A549 (cell line): ENCODE data around the gene CHID1. TPM values are rescaled to one million over a fixed set of nuclear protein-coding genes. Genes with fewer than 3 reads are reported as not detected.

Experiments
- ATAC-seq, 2 experiments: fragments of 200-7000 bp in 1 of 2; fragments of >200 bp in 1 of 2; cut with Nextera tagmentation in 1 of 2; cut with Tn5 transposase in 1 of 2; 3 replicates each; pipeline versions ENCODE4 v1.8.0 to v1.9.1; 2018 to 2020; ENCODE audit warnings: mild to moderate bottlenecking in 1 of 2, moderate library complexity in 1 of 2
- CTCF ChIA-PET: fragments of 300-600 bp; sonication (Branson Sonifier 250); formaldehyde crosslinking; extraction: SDS; loops from one replicate; lab custom pipeline; 2021; ENCODE audit warnings: antibody characterized with exemption, inconsistent platforms; lab: Yijun Ruan, JAX
- POLR2A ChIA-PET: fragments of 350-600 bp; formaldehyde crosslinking; extraction: SDS; loops from one replicate; lab custom pipeline; 2021; ENCODE audit warnings: antibody characterized with exemption, inconsistent platforms; lab: Yijun Ruan, JAX
- DNase-seq, 2 experiments: peaks; one replicate each; pipeline versions ENCODE4 v3.0.0 to v3.0.0-alpha.2; 2011 to 2016; ENCODE audit warnings: low read depth in 1 of 2, low spot score in 1 of 2
- FAIRE-seq: peaks from 2 replicates; lab custom pipeline; 2011; peaks lifted over from hg19 to GRCh38; lab: Jason Lieb, UNC
- H3K27ac ChIP-seq, 2 experiments: fragments of >200 bp; sonication (Bioruptor Twin); formaldehyde crosslinking; 3 replicates each; pipeline ENCODE4 v1.5.1; 2016 to 2017
- H3K4me1 ChIP-seq: fragments of >200 bp; sonication (Bioruptor Twin); formaldehyde crosslinking; 3 replicates; pipeline ENCODE4 v1.6.1; 2016
- H3K4me2 ChIP-seq: fragments of >200 bp; sonication (Bioruptor Twin); formaldehyde crosslinking; 3 replicates; pipeline ENCODE4 v1.6.1; 2016
- H3K4me3 ChIP-seq: fragments of >200 bp; sonication (Bioruptor Twin); formaldehyde crosslinking; 3 replicates; pipeline ENCODE4 v1.5.1; 2016
- H3K9me3 ChIP-seq: fragments of >200 bp; sonication (Bioruptor Twin); formaldehyde crosslinking; 3 replicates; pipeline ENCODE4 v1.6.1; 2016
- BCL3 ChIP-seq: fragments of >200 bp; sonication (Bioruptor Twin); formaldehyde crosslinking; IDR thresholded peaks from 3 replicates; pipeline ENCODE4 v1.6.1; 2016
- CHD2 ChIP-seq: fragments of 150-350 bp; IDR thresholded peaks from 2 replicates; pipeline ENCODE4 v1.6.1; 2014; ENCODE audit warnings: low read length; ENCODE audit not compliant: partially characterized antibody
- CHD4 ChIP-seq: fragments of 200-600 bp; sonication (generic); IDR thresholded peaks from 2 replicates; pipeline ENCODE4 v1.6.1; 2016; ENCODE audit warnings: antibody characterized with exemption, mild to moderate bottlenecking, borderline replicate concordance
- EHF ChIP-seq: fragments of 250-450 bp; sonication (Bioruptor Pico); IDR thresholded peaks from 2 replicates; pipeline ENCODE4 v1.5.0; 2020; ENCODE audit warnings: mild to moderate bottlenecking
- ESRRA ChIP-seq: fragments of 150-350 bp; IDR thresholded peaks from 2 replicates; pipeline ENCODE4 v1.6.1; 2014; ENCODE audit warnings: mild to moderate bottlenecking, low read length, borderline replicate concordance
- HEYL ChIP-seq: fragments of 250-450 bp; sonication (Bioruptor Pico); IDR thresholded peaks from 2 replicates; pipeline ENCODE4 v1.8.0; 2021; ENCODE audit warnings: mild to moderate bottlenecking, moderate library complexity
- KDM1A ChIP-seq: fragments of 200-600 bp; sonication (generic); IDR thresholded peaks from 2 replicates; pipeline ENCODE4 v1.6.1; 2016; ENCODE audit warnings: low read depth, mild to moderate bottlenecking
- MAX ChIP-seq: IDR thresholded peaks from 2 replicates; pipeline ENCODE4 v1.6.1; 2012
- NR3C1 ChIP-seq: fragments of >200 bp; sonication (Bioruptor Twin); formaldehyde crosslinking; IDR thresholded peaks from 3 replicates; pipeline ENCODE4 v1.6.1; 2017
- PBX3 ChIP-seq: IDR thresholded peaks from 2 replicates; pipeline ENCODE4 v1.6.1; 2012
- RFX5 ChIP-seq: fragments of 450-650 bp; IDR thresholded peaks from 2 replicates; pipeline ENCODE4 v1.7.1; 2014; ENCODE audit warnings: antibody characterized with exemption, mild to moderate bottlenecking, moderate library complexity
- USF2 ChIP-seq: fragments of 450-650 bp; IDR thresholded peaks from 2 replicates; pipeline ENCODE4 v1.6.1; 2014; ENCODE audit warnings: antibody characterized with exemption
- ZC3H11A ChIP-seq: fragments of 450-650 bp; IDR thresholded peaks from 2 replicates; pipeline ENCODE4 v1.6.1; 2014; ENCODE audit warnings: antibody characterized with exemption, mild to moderate bottlenecking
- ZFP36 ChIP-seq: fragments of 450-650 bp; IDR thresholded peaks from 2 replicates; pipeline ENCODE4 v1.6.1; 2014; ENCODE audit warnings: borderline replicate concordance; ENCODE audit not compliant: partially characterized antibody
- WGBS: methylation state at CpG from one replicate; pipeline ENCODE4 v1.1.6; 2017; ENCODE audit errors: missing lambda C conversion rate; 5-methylcytosine and 5-hydroxymethylcytosine counted together
- polyA plus RNA-seq, 4 experiments: library from polyadenylated mRNA; depleted of rRNA in 3 of 4; stranded (reverse); fragments of >200 nt; fragmentation: RNase III in 1 of 4; extraction: RNeasy Plus Mini Kit Qiagen cat#74134 plus additional on column Dnase treatment in 1 of 4; gene quantifications; 2 replicates in 3 of 4; 3 replicates in 1 of 4; pipeline ENCODE4 v1.2.3, GENCODE V29; 2011 to 2017
- TF ChIP-seq, protein P1 (sequence below): fragments of 250-450 bp; sonication (Bioruptor Pico); IDR thresholded peaks from 2 replicates; pipeline ENCODE4 v1.5.0; 2020; ENCODE audit warnings: low read depth, mild to moderate bottlenecking, moderate library complexity
- TF ChIP-seq, protein P2 (sequence below): fragments of >200 bp; sonication (Bioruptor Twin); formaldehyde crosslinking; IDR thresholded peaks from 3 replicates; pipeline ENCODE4 v1.5.1; 2016

Gene CHID1
- polyA plus RNA-seq, 2 of the 4 experiments (the other 2 are of a cell fraction): 53.8 to 70.6 TPM

- TF ChIP-seq, protein P1, sequence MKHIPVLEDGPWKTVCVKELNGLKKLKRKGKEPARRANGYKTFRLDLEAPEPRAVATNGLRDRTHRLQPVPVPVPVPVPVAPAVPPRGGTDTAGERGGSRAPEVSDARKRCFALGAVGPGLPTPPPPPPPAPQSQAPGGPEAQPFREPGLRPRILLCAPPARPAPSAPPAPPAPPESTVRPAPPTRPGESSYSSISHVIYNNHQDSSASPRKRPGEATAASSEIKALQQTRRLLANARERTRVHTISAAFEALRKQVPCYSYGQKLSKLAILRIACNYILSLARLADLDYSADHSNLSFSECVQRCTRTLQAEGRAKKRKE: no peak
Observed at GRCh38 chr11:955154-956063, 44.8 kb upstream of the CHID1 start (continued).

- FAIRE-seq: no peak
- peaks cover 54% of the 10 kb centered on the region for H3K4me1 ChIP-seq
- WGBS: 54% methylated on average over 5 of the region's 5 CpGs
- ATAC-seq: no peak
- H3K4me3 ChIP-seq: no peak overlapping the region
- peak overlapping the region; percentile 76 for H3K4me2 ChIP-seq
- ChIA-PET POLR2A (no interaction called here), CTCF (interaction anchor here (0.6 to 1.9 kb wide), 3 partner anchors 20 to 445 kb away, joined by 3 to 6 read pairs (median 4); no protein-coding TSS in a partner anchor)
- peak overlapping the region; percentile 77 to 93 for H3K27ac ChIP-seq
- no peak for DNase-seq
- TF ChIP-seq ESRRA: no peak
- no peak for TF ChIP-seq EHF (CRISPR knock-in tag)
- no peak for TF ChIP-seq MAX
- TF ChIP-seq, protein P2, sequence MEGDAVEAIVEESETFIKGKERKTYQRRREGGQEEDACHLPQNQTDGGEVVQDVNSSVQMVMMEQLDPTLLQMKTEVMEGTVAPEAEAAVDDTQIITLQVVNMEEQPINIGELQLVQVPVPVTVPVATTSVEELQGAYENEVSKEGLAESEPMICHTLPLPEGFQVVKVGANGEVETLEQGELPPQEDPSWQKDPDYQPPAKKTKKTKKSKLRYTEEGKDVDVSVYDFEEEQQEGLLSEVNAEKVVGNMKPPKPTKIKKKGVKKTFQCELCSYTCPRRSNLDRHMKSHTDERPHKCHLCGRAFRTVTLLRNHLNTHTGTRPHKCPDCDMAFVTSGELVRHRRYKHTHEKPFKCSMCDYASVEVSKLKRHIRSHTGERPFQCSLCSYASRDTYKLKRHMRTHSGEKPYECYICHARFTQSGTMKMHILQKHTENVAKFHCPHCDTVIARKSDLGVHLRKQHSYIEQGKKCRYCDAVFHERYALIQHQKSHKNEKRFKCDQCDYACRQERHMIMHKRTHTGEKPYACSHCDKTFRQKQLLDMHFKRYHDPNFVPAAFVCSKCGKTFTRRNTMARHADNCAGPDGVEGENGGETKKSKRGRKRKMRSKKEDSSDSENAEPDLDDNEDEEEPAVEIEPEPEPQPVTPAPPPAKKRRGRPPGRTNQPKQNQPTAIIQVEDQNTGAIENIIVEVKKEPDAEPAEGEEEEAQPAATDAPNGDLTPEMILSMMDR: no peak
- no peak for TF ChIP-seq HEYL (CRISPR knock-in tag)
- no peak for TF ChIP-seq NR3C1
- TF ChIP-seq PBX3: no peak
- no peak for TF ChIP-seq ZFP36
- no peak for TF ChIP-seq RFX5
- H3K9me3 ChIP-seq: peaks cover 5% of the 10 kb centered on the region; the same call in 1 of the 3 replicates
Observed at GRCh38 chr11:954392-955153, 44.0 kb upstream of the CHID1 start.

GRCh38 chr11:953512-953911, 42.9 kb upstream of the CHID1 start:
- FAIRE-seq (no peak), DNase-seq (no peak), ATAC-seq (no peak)
- peaks cover 54% of the 10 kb centered on the region for H3K4me1 ChIP-seq
- TF ChIP-seq ZFP36 (no peak), CHD2 (no peak), CHD4 (no peak), KDM1A (no peak), USF2 (no peak), HEYL (CRISPR knock-in tag) (no peak), ZC3H11A (no peak), BCL3 (no peak)
- ChIA-PET CTCF (interaction anchor here (1.5 to 3.2 kb wide), 4 partner anchors 15 to 98 kb away, joined by 3 to 16 read pairs (median 3); no protein-coding TSS in a partner anchor), POLR2A (no interaction called here)
- 77% methylated on average over 13 of the region's 13 CpGs for WGBS
- H3K4me2 ChIP-seq: peak overlapping the region; percentile 76
- H3K9me3 ChIP-seq: peaks cover 12% of the 10 kb centered on the region
- H3K27ac ChIP-seq: peak overlapping the region; percentile 77 to 93
- no peak overlapping the region; the same call in 2 of the 3 replicates for H3K4me3 ChIP-seq
